ENCODE measurements around the gene TSNAX.
"Not testable (repeated sequence)": the region's sequence is repeated elsewhere in the genome, so short reads cannot be mapped to it uniquely, and the experiment has no call there.

The TSNAX gene

GRCh38 chr1:231563247-231563646, 34.8 kb downstream of the TSNAX start:
- no peak for DNase-seq (ENCODE audit: low read depth)

- DNase-seq (ENCODE audit: low read depth), result no peak
These were observed 35.9 kb downstream of the TSNAX start for GRCh38 chr1:231564373-231564772.

GRCh38 chr1:231566496-231566895, 38.0 kb downstream of the TSNAX start:
- DNase-seq (ENCODE audit: low read depth), result no peak

- DNase-seq (ENCODE audit: low read depth), result not testable (repeated sequence)
These were observed 41.8 kb downstream of the TSNAX start for GRCh38 chr1:231570262-231570661.

- DNase-seq (ENCODE audit: low read depth), result no peak
These were observed 43.4 kb downstream of the TSNAX start for GRCh38 chr1:231571904-231572303.

- DNase-seq (ENCODE audit: low read depth), result no peak
These were observed 47.0 kb downstream of the TSNAX start for GRCh38 chr1:231575472-231575871.

- DNase-seq (ENCODE audit: low read depth), result no peak
These were observed 48.6 kb downstream of the TSNAX start for GRCh38 chr1:231576804-231577718.

- DNase-seq (ENCODE audit: low read depth), result no peak
These were observed 52.4 kb downstream of the TSNAX start for GRCh38 chr1:231580874-231581273.

- no peak for DNase-seq (ENCODE audit: low read depth)
These were observed 53.4 kb downstream of the TSNAX start for GRCh38 chr1:231581859-231582258.

- no peak for DNase-seq (ENCODE audit: low read depth)
These were observed 54.9 kb downstream of the TSNAX start for GRCh38 chr1:231583376-231583775.

- DNase-seq (ENCODE audit: low read depth), result peak; percentile 81
These were observed 55.6 kb downstream of the TSNAX start for GRCh38 chr1:231584117-231584516.

- DNase-seq (ENCODE audit: low read depth), result no peak
These were observed 56.5 kb downstream of the TSNAX start for GRCh38 chr1:231584921-231585320.

- DNase-seq (ENCODE audit: low read depth), result peak; percentile 82
These were observed 62.2 kb downstream of the TSNAX start for GRCh38 chr1:231590453-231591198.

GRCh38 chr1:231591466-231591865, 63.0 kb downstream of the TSNAX start:
- DNase-seq (ENCODE audit: low read depth), result no peak

GRCh38 chr1:231592809-231593208, 64.3 kb downstream of the TSNAX start:
- DNase-seq (ENCODE audit: low read depth), result no peak

- DNase-seq (ENCODE audit: low read depth), result not testable (repeated sequence)
These were observed 64.8 kb downstream of the TSNAX start for GRCh38 chr1:231593264-231593663.

- no peak for DNase-seq (ENCODE audit: low read depth)
These were observed 65.7 kb downstream of the TSNAX start for GRCh38 chr1:231594123-231594522.

GRCh38 chr1:231594749-231595148, 66.3 kb downstream of the TSNAX start:
- no peak for DNase-seq (ENCODE audit: low read depth)

- no peak for DNase-seq (ENCODE audit: low read depth)
These were observed 67.9 kb downstream of the TSNAX start for GRCh38 chr1:231596337-231596791.

- DNase-seq (ENCODE audit: low read depth), result no peak
These were observed 69.5 kb downstream of the TSNAX start for GRCh38 chr1:231597971-231598370.

GRCh38 chr1:231600458-231600976, 72.0 kb downstream of the TSNAX start:
- peak; percentile 18 for DNase-seq (ENCODE audit: low read depth)

- peak; percentile 30 for DNase-seq (ENCODE audit: low read depth)
These were observed 73.6 kb downstream of the TSNAX start for GRCh38 chr1:231601824-231602672.
